NT2/D1 (cell line): ENCODE data around the gene SLC13A3.

Experiments used
- SUZ12 ChIP-seq: IDR thresholded peaks from 2 replicates; pipeline ENCODE4 v1.6.1; 2011; ENCODE audit not compliant: insufficient read length, insufficient read depth; ENCODE audit errors: extremely low read depth
- ZNF274 ChIP-seq: IDR thresholded peaks from 2 replicates; pipeline ENCODE4 v1.6.1; 2011; ENCODE audit warnings: mild to moderate bottlenecking, low read depth, low read length

DNA sequence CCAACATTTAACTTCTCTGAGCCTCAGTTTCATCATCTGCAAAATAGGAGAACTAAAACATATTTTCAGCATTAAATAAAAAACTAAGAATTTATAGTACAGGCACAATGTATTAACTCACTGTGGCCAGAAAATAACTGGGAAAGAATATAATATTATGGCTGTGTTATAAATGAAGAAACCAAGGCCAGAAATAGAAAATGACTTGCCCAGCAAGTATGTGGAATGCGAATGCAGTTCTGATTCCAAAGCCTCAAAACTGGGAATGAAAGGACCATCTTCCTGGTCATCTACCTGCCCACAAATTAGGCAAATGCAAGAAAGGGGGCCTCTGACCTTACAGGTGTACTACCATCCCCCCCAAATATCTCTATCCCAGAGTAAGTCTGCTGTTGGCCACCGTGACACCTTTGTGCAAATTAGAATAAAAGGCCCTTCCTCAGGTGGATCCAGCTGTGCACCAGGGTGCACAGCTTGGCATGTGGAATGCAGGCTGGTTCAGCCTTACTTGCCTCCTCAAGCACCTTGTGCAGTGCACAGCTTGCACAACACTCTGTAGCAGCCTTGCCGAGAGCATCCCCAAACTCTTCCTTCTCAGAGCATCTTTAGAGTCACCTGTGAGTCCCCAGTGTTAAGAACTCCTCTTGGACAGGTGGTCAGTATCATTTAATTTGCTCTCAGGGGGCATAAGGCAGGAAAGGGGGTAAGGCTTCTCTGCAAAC, 4.4 kb downstream of the SLC13A3 start:
- no peak for TF ChIP-seq ZNF274
- no peak for TF ChIP-seq SUZ12
